GM18502 (cell line): ENCODE results near the gene BABAM2.
A peak's percentile ranks its signal among the peaks of the same experiment; 100 is the strongest.
"Not testable (repeated sequence)": the region's sequence is repeated elsewhere in the genome, so short reads cannot be mapped to it uniquely, and the experiment has no call there.

Source experiments
- ATAC-seq: cut with Tn5 transposase; IDR thresholded peaks from one replicate; pipeline ENCODE4 v1.9.1; 2021; ENCODE audit warnings: mild to moderate bottlenecking; ENCODE audit not compliant: unreplicated experiment, poor library complexity

BABAM2 gene

DNA sequence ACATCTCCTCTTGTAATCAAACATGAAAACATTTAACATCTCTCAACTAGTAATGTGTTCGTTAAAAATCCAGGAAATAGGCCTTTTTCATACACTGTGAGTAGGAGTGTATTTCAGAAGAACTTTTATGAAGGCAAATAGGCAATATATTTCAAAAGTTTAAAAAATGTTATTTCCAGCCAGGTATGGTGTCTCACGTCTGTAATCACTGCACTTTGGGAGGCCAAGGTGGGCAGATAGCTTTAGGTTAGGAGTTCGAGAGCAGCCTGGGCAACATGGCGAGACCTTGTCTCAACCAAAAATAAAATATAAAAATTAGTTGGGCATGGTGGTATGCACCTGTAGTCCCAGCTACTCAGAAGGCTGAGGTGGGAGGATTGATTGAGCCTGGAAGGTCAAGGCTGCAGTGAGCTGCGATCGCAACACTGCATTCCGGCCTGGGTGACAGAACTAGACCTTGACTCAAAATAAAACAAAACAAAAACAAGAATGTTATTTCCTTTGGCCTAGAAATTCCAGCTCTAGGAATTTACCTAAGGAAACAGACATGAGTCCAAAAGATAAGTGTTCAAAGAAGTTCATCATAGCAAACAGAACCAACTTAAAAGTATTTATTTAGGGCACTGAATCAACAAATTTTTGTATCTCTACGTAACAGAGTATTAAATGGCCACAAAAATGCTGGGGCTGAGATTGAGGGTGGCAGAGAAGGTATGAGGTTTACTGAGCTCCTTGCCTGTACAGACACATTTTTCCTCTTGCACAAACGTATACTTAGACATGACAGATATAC, 15.2 kb upstream of the BABAM2 start:
- no peak for ATAC-seq

DNA sequence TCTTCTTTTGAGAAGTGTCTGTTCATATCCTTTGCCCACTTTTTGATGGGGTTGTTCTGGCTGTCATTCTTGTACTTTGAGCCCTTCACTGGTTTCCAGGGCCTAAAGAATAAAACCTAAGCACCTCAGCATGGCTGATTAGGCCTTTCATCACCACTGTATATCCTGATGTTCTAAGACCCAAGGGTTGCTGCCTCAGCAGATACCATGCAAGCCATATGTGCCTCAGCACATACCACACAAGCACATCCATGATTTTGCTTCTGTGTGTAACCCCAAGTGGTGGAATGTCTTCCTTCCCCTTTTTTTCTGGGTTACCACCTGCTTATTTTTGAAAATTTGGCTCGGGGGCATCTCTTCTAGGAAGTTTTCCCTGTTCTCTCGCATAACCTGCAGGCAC, 11.7 kb upstream of the BABAM2 start:
- no peak for ATAC-seq

DNA sequence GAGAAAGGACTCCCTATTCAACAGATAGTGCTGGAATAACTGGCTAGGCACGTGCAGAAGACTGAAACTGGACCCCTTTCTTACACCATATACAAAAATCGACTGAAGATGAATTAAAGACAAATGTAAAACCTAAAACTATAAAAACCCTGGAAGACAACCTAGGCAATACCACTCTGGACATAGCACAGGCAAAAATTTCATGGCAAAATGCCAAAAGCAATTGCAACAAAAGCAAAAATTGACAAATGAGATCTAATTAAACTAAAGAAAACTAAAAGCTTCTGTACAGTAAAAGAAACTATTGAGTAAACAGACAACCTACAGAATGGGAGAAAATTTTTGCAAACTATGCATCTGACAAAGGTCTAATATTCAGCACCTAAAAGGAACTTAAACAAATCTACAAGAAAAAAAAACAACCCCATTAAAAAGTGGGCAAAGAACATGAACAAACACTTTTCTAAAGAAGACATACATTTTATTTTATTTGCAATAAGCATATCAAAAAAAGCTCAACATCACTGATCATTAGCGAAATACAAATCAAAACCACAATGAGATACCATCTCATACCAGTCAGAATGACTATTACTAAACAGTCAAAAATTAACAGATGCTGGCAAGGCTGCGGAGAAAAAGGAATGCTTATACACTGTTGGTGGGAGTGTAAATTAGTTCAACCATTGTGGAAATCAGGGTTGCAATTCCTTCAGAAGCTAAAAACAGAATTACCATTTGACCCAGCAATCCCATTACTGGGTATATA, 8.5 kb upstream of the BABAM2 start:
- ATAC-seq = not testable (repeated sequence)

DNA sequence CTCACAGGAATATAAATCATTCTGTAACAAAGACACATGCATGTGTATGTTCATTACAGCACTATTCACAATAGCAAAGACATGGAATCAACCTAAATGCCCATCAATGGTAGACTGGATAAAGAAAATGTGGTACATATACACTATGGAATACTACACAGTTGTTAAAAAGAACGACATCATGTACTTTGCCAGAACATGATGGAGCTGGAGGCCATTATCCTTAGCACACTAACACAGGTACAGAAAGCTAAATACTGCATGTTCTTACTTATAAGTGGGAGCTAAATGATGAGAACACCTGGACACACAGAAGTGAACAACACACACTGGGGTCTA, 8.0 kb upstream of the BABAM2 start:
- ATAC-seq = not testable (repeated sequence)

DNA sequence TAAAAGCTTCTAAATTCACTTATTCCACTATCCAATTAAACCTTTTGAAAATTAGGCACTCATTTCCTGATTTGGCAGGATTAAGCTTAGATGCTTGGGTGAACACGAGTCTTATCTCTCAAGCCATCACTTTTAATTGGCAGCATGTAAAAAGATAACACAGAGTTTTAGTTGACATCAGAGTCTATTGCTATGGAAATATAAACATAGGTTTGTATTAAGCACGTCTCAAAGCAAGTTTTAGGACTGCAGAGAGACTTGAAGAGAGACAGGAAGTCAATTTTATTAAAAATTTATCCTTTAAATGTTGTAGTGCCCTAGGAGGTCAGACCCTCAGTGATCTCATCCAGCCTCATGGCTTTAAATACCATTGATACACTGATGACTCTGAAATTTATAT, 5.9 kb upstream of the BABAM2 start:
- ATAC-seq = no peak

DNA sequence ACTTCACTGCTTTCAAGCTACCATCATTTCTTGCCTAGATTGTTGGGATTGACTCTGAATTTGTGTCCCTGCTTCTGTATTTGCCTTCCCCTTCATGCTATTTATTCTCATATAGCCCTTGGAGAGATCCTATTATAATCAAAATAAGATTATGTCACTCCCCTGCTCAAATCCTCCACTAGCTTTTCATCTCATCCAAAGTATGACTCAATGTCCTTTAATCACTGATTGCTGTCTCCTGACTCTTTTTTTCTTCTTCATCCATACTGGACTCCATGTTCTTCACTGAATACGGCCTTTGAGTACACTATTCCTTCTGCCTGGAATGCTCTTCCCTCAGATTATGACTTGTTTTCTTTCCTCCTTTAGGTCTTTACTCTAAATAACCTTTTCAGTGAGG, 5.3 kb upstream of the BABAM2 start:
- ATAC-seq = no peak

DNA sequence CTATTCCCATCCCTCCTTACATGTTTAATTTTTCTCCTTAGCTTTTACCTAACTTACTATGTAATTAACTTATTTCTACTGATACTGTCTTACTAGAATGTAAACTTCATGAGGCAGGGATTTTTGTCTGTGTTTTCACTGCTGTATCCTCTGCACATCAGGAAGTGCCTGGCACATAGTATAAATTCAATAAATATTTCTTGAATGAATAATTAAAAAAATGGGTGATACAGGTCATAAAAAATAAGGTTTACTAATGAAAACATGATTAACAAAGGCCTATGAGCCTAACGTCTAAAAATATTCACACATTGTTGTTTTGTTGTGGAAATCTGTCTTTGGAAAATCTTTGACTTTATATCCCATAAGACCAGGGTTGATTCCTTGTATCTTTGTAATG, 4.9 kb upstream of the BABAM2 start:
- ATAC-seq = no peak

DNA sequence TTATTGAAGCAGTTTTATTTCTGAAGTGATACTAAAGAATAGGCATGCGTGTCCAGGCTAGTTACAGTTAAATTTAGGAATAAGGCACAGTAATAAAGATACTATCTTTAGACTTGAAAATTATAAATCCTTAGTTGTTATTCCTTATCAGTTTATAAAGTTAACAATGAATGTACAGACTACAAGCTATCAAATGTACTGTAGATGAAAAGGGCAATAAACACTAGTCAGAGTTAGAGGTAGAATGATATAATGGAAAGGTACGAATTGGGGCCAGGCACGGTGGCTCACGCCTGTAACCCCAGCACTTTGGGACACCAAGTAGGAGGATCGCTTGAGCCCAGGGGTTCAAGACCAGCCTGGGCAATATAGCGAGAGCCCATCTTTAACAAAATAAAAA, 4.2 kb upstream of the BABAM2 start:
- ATAC-seq = no peak

DNA sequence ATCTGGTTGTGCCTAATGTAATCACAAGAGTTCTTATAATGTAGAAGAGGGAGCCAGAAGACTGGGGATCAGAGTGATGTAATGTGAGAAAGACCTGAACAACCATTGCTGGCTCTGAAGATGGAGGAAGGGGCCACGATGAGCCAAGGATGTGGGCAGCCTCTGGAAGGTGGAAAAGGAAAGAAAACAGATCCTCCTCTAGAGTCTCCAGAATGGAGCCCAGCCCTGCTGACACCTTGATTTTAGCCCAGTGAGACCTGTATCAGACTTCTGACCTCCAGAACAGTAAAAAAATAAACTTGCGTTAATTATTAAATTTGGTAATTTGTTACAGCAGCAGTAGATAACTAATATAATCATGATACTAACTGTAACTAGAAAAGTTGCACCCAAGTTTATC, 3.4 kb upstream of the BABAM2 start:
- ATAC-seq = no peak

DNA sequence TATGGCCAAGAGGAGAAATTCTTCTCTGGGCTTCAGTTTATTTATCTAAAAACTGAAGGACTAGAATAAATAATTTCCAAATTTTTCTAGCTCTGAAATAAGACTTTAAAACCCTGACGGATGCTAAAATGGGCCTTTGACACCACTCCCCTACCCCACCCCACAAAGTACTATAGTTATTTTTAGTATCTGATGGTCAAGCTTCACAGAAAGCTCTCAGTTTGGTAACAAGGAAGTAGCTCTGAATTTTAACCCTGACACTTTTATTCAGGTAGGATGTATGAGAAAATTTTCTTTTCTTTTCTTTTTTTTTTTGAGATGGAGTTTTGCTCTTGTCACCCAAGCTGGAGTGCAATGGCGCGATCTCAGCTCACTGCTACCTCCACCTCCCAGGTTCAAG, 2.7 kb upstream of the BABAM2 start:
- ATAC-seq = no peak

DNA sequence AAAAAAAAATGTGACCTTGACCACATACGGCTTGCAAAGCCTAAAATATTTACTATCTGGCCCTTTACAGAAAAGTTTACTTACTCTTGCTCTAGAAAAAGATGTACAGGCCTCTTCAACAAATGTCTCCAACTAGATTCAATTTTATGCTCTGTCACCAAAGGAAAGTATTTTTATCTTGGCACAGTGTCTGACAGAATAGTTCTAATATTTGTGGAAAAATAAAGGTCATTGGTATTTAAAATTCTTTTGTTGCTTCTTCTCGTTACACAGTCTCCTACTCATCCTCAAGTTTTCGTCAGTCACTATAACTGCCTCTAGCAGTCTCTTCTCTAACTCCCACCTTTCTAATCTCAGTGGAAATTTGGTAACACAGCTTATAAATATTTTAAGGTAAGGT, 1.7 kb upstream of the BABAM2 start:
- ATAC-seq = no peak

DNA sequence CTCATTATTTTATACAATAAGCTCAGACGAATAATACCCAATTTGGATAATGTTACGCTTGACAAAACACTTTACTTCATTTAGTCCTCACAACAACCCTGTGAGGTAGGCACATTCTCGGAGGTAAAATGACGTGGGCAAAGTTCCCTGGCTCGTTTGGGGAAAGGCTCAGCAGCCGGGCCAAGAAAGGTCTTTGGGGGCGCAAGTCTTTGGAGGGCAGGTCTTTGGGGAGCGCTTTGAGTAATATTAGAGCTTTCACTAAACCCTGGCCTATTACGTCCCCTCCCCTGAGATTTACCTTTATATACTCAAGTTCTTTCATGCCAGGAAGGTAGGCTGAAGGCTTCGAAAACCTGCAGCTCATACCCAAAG, 769 bp upstream of the BABAM2 start:
- ATAC-seq = peak; percentile 8

DNA sequence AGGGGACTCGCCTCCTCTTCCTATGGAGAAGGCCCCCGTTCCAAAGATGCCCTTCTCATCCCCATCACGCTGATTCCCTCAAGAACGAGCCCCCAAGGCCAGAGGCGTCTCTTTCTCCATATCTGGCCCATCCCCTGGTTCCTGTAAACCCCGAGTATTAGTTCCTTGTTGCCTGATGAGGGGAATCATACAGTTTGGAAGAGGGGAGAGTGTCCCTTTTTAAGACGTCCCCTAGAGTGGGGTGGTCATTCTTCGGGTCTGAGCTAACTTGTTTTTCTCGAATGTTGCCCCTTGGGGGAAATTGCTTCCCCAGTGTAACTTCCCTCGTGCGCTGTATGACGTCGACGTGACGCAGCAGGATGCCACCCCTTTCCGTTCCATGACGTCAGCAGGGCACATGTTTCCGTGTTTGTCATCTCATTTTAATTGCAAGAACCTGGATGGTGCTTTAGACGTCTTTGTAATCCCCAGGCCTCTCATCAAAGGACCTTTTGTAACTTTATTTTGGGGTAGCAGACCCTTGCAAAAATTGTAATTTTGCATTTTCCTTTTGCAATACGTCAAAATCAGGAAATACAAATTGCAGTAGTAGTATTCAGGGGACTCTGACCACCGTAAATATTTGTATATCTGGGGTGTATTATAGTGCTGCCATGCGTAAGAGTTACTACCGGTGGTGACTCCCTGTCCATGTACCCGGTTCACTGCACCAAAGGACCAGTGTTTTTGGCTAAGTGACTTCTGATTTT, 569 bp downstream of the BABAM2 start:
- peak; percentile 28 for ATAC-seq

DNA sequence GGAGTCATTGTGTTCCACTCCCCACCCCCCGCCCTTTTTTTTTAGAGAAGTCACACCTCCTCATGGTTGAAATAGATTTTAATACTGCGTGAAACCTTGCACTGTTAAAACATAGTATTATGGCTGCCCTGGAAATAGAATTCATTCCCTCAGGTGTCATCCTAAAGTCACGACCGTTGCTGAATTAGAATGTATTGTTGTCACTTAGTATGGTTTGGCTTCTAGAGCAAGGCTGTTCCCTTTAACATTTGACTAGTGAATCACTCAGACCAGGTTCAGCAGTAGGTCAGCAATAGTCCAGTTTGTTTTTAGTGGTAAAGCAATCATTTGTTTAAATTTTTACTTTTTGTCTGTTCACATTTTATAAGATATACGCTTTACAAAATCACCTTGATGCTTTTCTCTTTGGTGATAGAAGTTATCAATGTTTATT, 1.2 kb downstream of the BABAM2 start:
- ATAC-seq = no peak

DNA sequence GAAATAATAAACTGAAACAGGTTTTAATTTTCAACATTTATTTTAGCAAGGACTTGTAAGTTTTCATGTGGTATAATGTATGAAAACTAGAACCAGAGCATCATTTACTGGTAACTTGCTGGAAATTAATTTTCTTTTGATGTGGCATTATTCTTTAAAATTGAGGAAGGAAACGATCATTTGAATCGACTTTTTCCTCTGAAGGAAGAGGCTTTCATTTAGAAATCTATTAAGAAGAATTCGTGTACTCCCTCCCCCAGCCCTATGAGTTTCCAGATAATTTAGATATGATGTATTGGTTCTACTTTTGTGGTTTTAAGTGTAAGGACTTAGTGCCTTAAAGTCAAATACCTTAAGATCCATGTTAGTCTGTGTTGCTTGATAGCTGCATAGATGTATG, 2.5 kb downstream of the BABAM2 start:
- no peak for ATAC-seq

DNA sequence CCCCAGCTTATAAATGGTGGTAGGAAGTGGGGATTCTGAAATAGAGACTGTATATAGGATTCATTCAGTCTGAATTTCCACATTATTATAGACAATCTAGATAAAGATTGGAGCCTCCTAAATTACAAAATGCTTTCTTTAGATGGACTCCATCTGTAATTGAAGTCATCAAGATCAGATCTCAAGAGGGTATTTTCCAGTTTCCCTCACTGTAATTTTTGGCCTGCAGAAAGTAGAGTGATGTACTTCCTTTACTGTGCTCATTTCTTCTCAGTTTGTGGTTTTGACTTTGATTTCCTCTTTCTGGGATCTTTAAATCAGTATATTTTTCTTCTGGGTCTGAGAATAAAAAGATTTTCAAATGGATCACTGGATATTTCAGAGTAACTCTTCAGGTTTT, 7.2 kb downstream of the BABAM2 start:
- ATAC-seq = no peak

DNA sequence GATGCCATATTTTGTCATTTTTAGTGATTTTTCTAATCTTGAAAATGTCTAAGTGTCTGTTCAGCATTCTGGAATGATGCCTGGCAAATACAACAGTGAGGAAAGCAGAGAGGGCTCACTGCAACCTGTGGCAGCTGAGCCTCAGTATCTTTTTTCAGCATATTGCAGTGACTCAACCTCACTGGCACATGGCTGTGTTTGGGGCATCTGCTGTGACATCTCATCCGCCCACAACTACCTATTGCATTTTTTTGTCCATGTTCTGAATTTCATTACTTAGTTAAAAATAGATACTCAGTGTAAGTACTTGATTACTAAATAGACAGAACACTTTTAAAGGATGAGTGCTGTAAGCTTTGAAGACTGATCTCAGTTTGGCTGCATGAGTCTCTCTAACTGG, 10.7 kb downstream of the BABAM2 start:
- ATAC-seq = no peak

DNA sequence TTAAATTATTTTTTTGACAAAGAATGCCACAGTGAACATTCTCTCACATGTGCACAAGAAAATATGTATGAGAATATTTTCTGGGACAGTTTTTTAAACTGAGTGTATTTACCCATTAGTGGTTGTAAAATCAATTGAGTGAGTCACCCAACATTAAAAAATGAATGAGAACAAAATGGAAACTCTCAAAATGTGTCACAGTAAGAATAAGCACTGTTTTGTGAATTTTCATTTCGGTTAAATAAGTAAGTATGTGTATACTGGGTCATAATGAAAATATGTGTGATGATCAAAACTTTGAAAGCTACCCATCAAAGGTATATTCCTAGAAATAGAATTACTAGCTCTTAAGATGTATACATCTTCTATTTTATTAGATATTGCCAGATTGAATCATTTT, 11.6 kb downstream of the BABAM2 start:
- ATAC-seq = no peak

DNA sequence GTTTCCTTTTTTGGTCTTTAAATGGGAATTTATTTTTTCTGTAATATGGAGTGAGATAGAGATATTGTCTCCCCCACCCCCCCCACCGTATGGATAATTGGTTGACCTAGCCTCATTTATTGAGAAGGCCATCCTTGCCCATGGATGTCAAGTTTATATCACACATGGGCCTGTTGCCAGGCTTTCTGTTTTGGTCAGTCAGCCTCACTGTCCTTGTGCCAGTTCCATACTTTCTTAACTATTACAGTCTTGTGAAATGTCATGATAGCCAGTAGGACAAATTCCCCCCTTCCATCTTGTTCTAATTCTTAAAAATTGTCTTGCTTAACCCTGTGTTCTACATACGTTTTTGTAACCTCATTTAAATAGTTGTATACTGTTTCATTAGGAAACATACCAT, 12.5 kb downstream of the BABAM2 start:
- no peak for ATAC-seq

DNA sequence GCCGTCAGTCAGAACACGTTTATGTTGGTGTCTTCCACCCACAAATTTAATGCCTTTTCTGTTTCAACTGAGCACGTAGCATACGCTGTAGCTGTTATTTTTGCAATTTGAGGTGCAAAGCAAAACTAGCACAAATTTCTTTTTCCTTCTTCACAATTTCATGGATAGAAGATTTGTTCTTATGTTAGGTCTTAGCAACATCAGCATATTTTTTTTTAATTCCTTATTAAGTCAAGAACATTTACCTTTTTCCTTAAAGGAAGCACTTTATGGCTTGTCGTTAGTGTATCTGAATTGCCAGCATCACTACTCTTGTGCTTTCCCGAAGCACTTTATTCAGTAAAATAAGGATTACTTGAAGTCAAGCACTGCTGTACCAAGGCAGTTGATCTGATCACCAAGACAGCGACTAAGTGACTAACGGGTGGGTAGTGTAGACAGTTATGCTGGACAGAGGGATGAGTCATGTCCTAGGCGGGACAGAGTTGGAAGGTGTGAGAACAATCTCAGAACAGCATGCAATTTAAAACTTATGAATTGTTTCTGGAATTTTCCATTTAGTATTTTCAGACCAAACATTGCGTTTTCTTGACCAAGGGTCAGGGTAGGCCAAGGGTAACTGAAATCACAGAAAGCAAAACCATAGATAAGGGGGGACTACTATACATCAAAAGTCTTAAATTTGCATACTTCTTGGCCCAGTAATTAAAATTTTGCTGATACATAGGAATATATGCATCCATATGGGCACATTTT, 13.3 kb downstream of the BABAM2 start:
- no peak for ATAC-seq

DNA sequence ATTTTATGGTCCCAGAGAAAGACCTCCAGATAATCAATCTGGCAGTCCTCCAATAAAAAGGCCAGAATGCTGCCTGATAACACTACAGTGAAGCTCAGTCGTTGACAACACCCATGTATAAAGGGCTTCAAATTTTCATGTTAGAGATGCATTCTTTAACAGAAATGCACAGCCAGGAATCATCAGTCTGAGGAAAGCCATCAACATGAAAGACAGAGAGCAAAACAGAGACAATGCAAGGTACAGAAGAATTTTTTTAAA, 13.8 kb downstream of the BABAM2 start:
- ATAC-seq = no peak
